SK-N-SH (cell line): Measurements from ENCODE around the gene MEIG1. TPM values are rescaled to one million over a fixed set of nuclear protein-coding genes. Genes with fewer than 3 reads are reported as not detected.
A peak's percentile ranks its signal among the peaks of the same experiment; 100 is the strongest.

Experiments
- CTCF ChIA-PET: fragments of 300-600, 350-600 bp; formaldehyde crosslinking; extraction: SDS; loops from one replicate; lab custom pipeline; 2021; lab: Yijun Ruan, JAX
- POLR2A ChIA-PET: fragments of 350-600 bp; sonication (Branson Sonifier 250); formaldehyde crosslinking; extraction: SDS; loops from one replicate; lab custom pipeline; 2020; ENCODE audit warnings: antibody characterized with exemption, inconsistent platforms; lab: Yijun Ruan, JAX
- DNase-seq: peaks from one replicate; pipeline ENCODE4 v3.0.0; 2012
- H2AFZ ChIP-seq: fragments of 200-600 bp; sonication (generic); 2 replicates; pipeline ENCODE4 v1.8.1; 2016; ENCODE audit warnings: antibody characterized with exemption, mild to moderate bottlenecking, low read depth
- H3F3A ChIP-seq: fragments of 200-600 bp; sonication (generic); replicated peaks from 2 replicates; pipeline ENCODE3; 2016; ENCODE audit warnings: antibody characterized with exemption, mild to moderate bottlenecking; ENCODE audit not compliant: insufficient read depth
- H3K27ac ChIP-seq, 2 experiments: fragments of 200-500 bp in 1 of 2; fragments of 200-600 bp in 1 of 2; sonication (Bioruptor generic) in 1 of 2; sonication (generic), shearing (Covaris generic) in 1 of 2; 2 replicates each; pipeline versions ENCODE4 v1.5.1 to v1.6.1; 2014 to 2016; ENCODE audit warnings: low read depth in 2 of 2, inconsistent platforms in 1 of 2, low read length in 1 of 2, mild to moderate bottlenecking in 1 of 2, mixed read lengths in 1 of 2
- H3K27me3 ChIP-seq: fragments of 200-600 bp; sonication (generic), shearing (Covaris generic); 2 replicates; pipeline ENCODE4 v1.6.1; 2016; ENCODE audit warnings: mixed run types; ENCODE audit not compliant: insufficient read depth
- H3K36me3 ChIP-seq, 2 experiments: fragments of 200-500 bp in 1 of 2; fragments of 200-600 bp in 1 of 2; sonication (Bioruptor generic) in 1 of 2; sonication (generic) in 1 of 2; replicated peaks in 1 of 2; 2 replicates each; pipeline versions ENCODE3 to v1.5.1; 2014 to 2016; ENCODE audit warnings: low read length in 1 of 2, mild to moderate bottlenecking in 1 of 2; ENCODE audit not compliant: insufficient read depth in 2 of 2, control insufficient read depth in 1 of 2
- H3K4me1 ChIP-seq, 2 experiments: fragments of 200-500 bp in 1 of 2; fragments of 200-600 bp in 1 of 2; sonication (Bioruptor generic) in 1 of 2; sonication (generic), shearing (Covaris generic) in 1 of 2; 2 replicates each; pipeline versions ENCODE4 v1.5.1 to v1.6.1; 2014 to 2016; ENCODE audit warnings: low read depth in 1 of 2, low read length in 1 of 2, mixed run types in 1 of 2; ENCODE audit not compliant: insufficient read depth in 2 of 2, control insufficient read depth in 1 of 2
- H3K4me2 ChIP-seq: fragments of 200-600 bp; sonication (generic), shearing (Covaris generic); 2 replicates; pipeline ENCODE4 v1.6.1; 2017; ENCODE audit warnings: mixed run types
- H3K4me3 ChIP-seq, 2 experiments: fragments of 200-500 bp in 1 of 2; fragments of 200-600 bp in 1 of 2; sonication (Bioruptor generic) in 1 of 2; sonication (generic), shearing (Covaris generic) in 1 of 2; 2 replicates each; pipeline versions ENCODE4 v1.5.1 to v1.8.1; 2014 to 2016; ENCODE audit warnings: low read depth in 2 of 2, inconsistent platforms in 1 of 2, low read length in 1 of 2, mild to moderate bottlenecking in 1 of 2, mixed read lengths in 1 of 2, moderate library complexity in 1 of 2
- H3K79me2 ChIP-seq: fragments of 200-600 bp; sonication (generic); 2 replicates; pipeline ENCODE4 v1.8.1; 2017; ENCODE audit warnings: mild to moderate bottlenecking; ENCODE audit not compliant: insufficient read depth
- H3K9ac ChIP-seq: fragments of 200-600 bp; sonication (generic); 2 replicates; pipeline ENCODE4 v1.6.1; 2017; ENCODE audit warnings: mixed run types
- H3K9me2 ChIP-seq: fragments of 200-600 bp; sonication (generic); 2 replicates; pipeline ENCODE4 v1.6.1; 2017; ENCODE audit warnings: mixed run types
- H3K9me3 ChIP-seq: fragments of 200-600 bp; sonication (generic); 2 replicates; pipeline ENCODE4 v1.6.1; 2017; ENCODE audit warnings: mixed run types, mild to moderate bottlenecking, moderate library complexity
- H4K20me1 ChIP-seq: fragments of 200-600 bp; sonication (generic); 2 replicates; pipeline ENCODE4 v1.6.1; 2017; ENCODE audit warnings: mild to moderate bottlenecking, mixed run types; ENCODE audit not compliant: insufficient read depth
- CHD2 ChIP-seq: fragments of 150-350 bp; IDR thresholded peaks from 2 replicates; pipeline ENCODE4 v1.6.1; 2018; ENCODE audit warnings: low read length; ENCODE audit not compliant: partially characterized antibody
- CTCF ChIP-seq: fragments of 200-600 bp; sonication (generic); IDR thresholded peaks from 2 replicates; pipeline ENCODE4 v1.6.1; 2017; ENCODE audit warnings: antibody characterized with exemption, mild to moderate bottlenecking, moderate library complexity
- ELF1 ChIP-seq: IDR thresholded peaks from 2 replicates; pipeline ENCODE4 v1.4.0; 2012
- EP300 ChIP-seq, 2 experiments: IDR thresholded peaks; 2 replicates each; pipeline versions ENCODE4 v1.4.0 to v1.6.1; 2012; ENCODE audit warnings: borderline replicate concordance in 1 of 2, low read depth in 1 of 2, low read length in 1 of 2
- FOSL2 ChIP-seq: IDR thresholded peaks from 2 replicates; pipeline ENCODE4 v1.4.0; 2012; ENCODE audit warnings: low read depth, mild to moderate bottlenecking, moderate library complexity, borderline replicate concordance
- FOXJ3 ChIP-seq: sonication (generic); formaldehyde crosslinking; IDR thresholded peaks from 2 replicates; pipeline ENCODE4 v1.5.1; 2020; ENCODE audit warnings: mild to moderate bottlenecking, missing genetic modification reagents
- FOXM1 ChIP-seq: IDR thresholded peaks from 2 replicates; pipeline ENCODE4 v1.4.0; 2012; ENCODE audit warnings: low read depth, mild to moderate bottlenecking
- GATA2 ChIP-seq: sonication (generic); formaldehyde crosslinking; IDR thresholded peaks from 2 replicates; pipeline ENCODE4 v1.5.0; 2020; ENCODE audit warnings: mild to moderate bottlenecking, missing genetic modification reagents
- JUND ChIP-seq: IDR thresholded peaks from 2 replicates; pipeline ENCODE4 v1.4.0; 2012
- MAX ChIP-seq: IDR thresholded peaks from 2 replicates; pipeline ENCODE4 v1.4.0; 2012; ENCODE audit warnings: low read depth
- MEF2A ChIP-seq: IDR thresholded peaks from 2 replicates; pipeline ENCODE4 v1.4.0; 2012; ENCODE audit warnings: low read depth, borderline replicate concordance
- NFIC ChIP-seq: IDR thresholded peaks from 2 replicates; pipeline ENCODE4 v1.4.0; 2012; ENCODE audit warnings: borderline replicate concordance
- NRF1 ChIP-seq: IDR thresholded peaks from 2 replicates; pipeline ENCODE4 v1.6.1; 2012; ENCODE audit warnings: low read depth, mild to moderate bottlenecking, low read length
- TCF12 ChIP-seq: IDR thresholded peaks from 2 replicates; pipeline ENCODE4 v1.4.0; 2012
- TEAD4 ChIP-seq: IDR thresholded peaks from 2 replicates; pipeline ENCODE4 v1.4.0; 2012; ENCODE audit warnings: mild to moderate bottlenecking, borderline replicate concordance; ENCODE audit not compliant: insufficient read depth
- USF2 ChIP-seq: fragments of 150-350 bp; IDR thresholded peaks from 2 replicates; pipeline ENCODE4 v1.6.1; 2017; ENCODE audit warnings: antibody characterized with exemption, low read length, low read depth, borderline replicate concordance
- YY1 ChIP-seq: IDR thresholded peaks from 2 replicates; pipeline ENCODE4 v1.4.0; 2012; ENCODE audit warnings: low read depth, mild to moderate bottlenecking
- WGBS: methylation state at CpG from one replicate; pipeline ENCODE4 v1.1.6; 2017; ENCODE audit warnings: low lambda C conversion rate; 5-methylcytosine and 5-hydroxymethylcytosine counted together
- polyA plus RNA-seq, 3 experiments: library from polyadenylated mRNA; depleted of rRNA; stranded (reverse); fragments of >200 nt; gene quantifications; 2 replicates each; pipeline ENCODE4 v1.2.3, GENCODE V29; 2012
- TF ChIP-seq, protein P1 (sequence below): IDR thresholded peaks from 2 replicates; pipeline ENCODE4 v1.4.0; 2012; ENCODE audit warnings: low read depth, borderline replicate concordance
- TF ChIP-seq, protein P2 (sequence below): fragments of 150-350 bp; IDR thresholded peaks from 2 replicates; pipeline ENCODE4 v1.6.1; 2016; ENCODE audit warnings: mild to moderate bottlenecking, low read depth, low read length
- TF ChIP-seq, protein P3 (sequence below): IDR thresholded peaks from 2 replicates; pipeline ENCODE4 v1.6.1; 2012; ENCODE audit warnings: mild to moderate bottlenecking, low read depth, low read length, moderate library complexity

The MEIG1 gene
- polyA plus RNA-seq, 1 of the 3 experiments (the other 2 are of a cell fraction), result 0.43 TPM

- WGBS, result 48% methylated on average over 12 of the region's 12 CpGs
- TF ChIP-seq GATA2, result 0 out of 2 replicates have a peak, but pooled peaks have one; percentile 25
- TF ChIP-seq FOXM1, result no peak
- Histone ChIP-seq H3K9ac (peak overlapping the region; percentile 96; the same call in 1 of the 2 replicates), H3F3A (peaks cover 28% of the 10 kb centered on the region), H3K27me3 (no peaks in the 10 kb centered on the region), H3K4me3 (peak overlapping the region; percentile 62 to 82), H2AFZ (peak overlapping the region; percentile 92), H3K4me1 (peaks cover 3 to 7% of the 10 kb centered on the region in 2 experiments; a peak in 2 of 4 replicates), H3K4me2 (peak overlapping the region; percentile 87), H4K20me1 (no peaks in the 10 kb centered on the region), H3K79me2 (peaks cover 3% of the 10 kb centered on the region; the same call in 1 of the 2 replicates), H3K9me2 (no peaks in the 10 kb centered on the region), H3K36me3 (no peaks in the 10 kb centered on the region), H3K9me3 (no peaks in the 10 kb centered on the region), H3K27ac (peak overlapping the region; percentile 96 to 98)
- ChIA-PET POLR2A (interaction anchor here (0.6 to 2.8 kb wide), 6 partner anchors 81 to 203 kb away, joined by 3 to 17 read pairs (median 4); partner anchors contain the start of genes CDNF, HSPA14, MSANTD7 and SUV39H2), CTCF (interaction anchor here (1.5 kb wide), 1 partner anchor 13 kb away, joined by 7 read pairs; no protein-coding TSS in a partner anchor)
- DNase-seq, result no peak
Measured at GRCh38 chr10:14958872-14959220, 342 bp upstream of the MEIG1 start.

DNA sequence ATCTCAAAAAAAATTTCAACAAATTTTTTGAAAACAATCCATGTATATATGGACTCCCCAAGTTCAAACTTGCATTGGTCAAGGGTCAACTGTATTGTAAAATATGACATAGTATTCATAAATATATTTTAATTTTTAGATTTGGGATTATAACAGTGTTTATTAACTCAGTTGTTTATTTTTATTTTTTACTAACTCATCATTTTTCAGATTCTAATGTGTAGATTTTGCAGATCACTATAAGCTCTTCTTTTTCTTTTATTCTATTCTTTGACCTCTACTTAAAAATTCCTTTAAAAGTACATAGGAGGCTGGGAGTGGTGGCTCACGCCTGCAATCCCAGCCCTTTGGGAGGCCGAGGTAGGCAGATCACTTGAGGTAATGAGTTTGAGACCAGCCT is 8.7 kb downstream of the MEIG1 start:
- CTCF ChIA-PET, result no interaction called here
- H3K4me2 ChIP-seq, result no peak overlapping the region
- no peaks in the 10 kb centered on the region for H3K36me3 ChIP-seq
- no peak overlapping the region for H3K27ac ChIP-seq
- no peaks in the 10 kb centered on the region for H3K9me3 ChIP-seq
- no peak for DNase-seq
- H3K4me3 ChIP-seq, result no peak overlapping the region
- H4K20me1 ChIP-seq, result no peaks in the 10 kb centered on the region
- H3K4me1 ChIP-seq, result no peaks in the 10 kb centered on the region
- no peaks in the 10 kb centered on the region for H3K27me3 ChIP-seq
- no peaks in the 10 kb centered on the region for H3K79me2 ChIP-seq
- H2AFZ ChIP-seq, result no peak overlapping the region
- no peaks in the 10 kb centered on the region for H3K9me2 ChIP-seq
- TF ChIP-seq EP300 (IDR thresholded peaks at IDR 0.05; ENCODE audit: borderline replicate concordance in 1 of 2, low read depth in 1 of 2, low read length in 1 of 2), result no peak
- TF ChIP-seq CTCF, result no peak
- no peak for TF ChIP-seq MAX
- no peak for TF ChIP-seq FOXJ3 (CRISPR knock-in tag)
- no peak for TF ChIP-seq NFIC
- TF ChIP-seq, protein P1, sequence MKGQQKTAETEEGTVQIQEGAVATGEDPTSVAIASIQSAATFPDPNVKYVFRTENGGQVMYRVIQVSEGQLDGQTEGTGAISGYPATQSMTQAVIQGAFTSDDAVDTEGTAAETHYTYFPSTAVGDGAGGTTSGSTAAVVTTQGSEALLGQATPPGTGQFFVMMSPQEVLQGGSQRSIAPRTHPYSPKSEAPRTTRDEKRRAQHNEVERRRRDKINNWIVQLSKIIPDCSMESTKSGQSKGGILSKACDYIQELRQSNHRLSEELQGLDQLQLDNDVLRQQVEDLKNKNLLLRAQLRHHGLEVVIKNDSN, result no peak
- no peak for TF ChIP-seq USF2
- TF ChIP-seq, protein P2, sequence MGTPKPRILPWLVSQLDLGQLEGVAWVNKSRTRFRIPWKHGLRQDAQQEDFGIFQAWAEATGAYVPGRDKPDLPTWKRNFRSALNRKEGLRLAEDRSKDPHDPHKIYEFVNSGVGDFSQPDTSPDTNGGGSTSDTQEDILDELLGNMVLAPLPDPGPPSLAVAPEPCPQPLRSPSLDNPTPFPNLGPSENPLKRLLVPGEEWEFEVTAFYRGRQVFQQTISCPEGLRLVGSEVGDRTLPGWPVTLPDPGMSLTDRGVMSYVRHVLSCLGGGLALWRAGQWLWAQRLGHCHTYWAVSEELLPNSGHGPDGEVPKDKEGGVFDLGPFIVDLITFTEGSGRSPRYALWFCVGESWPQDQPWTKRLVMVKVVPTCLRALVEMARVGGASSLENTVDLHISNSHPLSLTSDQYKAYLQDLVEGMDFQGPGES, result no peak
- TF ChIP-seq, protein P3, sequence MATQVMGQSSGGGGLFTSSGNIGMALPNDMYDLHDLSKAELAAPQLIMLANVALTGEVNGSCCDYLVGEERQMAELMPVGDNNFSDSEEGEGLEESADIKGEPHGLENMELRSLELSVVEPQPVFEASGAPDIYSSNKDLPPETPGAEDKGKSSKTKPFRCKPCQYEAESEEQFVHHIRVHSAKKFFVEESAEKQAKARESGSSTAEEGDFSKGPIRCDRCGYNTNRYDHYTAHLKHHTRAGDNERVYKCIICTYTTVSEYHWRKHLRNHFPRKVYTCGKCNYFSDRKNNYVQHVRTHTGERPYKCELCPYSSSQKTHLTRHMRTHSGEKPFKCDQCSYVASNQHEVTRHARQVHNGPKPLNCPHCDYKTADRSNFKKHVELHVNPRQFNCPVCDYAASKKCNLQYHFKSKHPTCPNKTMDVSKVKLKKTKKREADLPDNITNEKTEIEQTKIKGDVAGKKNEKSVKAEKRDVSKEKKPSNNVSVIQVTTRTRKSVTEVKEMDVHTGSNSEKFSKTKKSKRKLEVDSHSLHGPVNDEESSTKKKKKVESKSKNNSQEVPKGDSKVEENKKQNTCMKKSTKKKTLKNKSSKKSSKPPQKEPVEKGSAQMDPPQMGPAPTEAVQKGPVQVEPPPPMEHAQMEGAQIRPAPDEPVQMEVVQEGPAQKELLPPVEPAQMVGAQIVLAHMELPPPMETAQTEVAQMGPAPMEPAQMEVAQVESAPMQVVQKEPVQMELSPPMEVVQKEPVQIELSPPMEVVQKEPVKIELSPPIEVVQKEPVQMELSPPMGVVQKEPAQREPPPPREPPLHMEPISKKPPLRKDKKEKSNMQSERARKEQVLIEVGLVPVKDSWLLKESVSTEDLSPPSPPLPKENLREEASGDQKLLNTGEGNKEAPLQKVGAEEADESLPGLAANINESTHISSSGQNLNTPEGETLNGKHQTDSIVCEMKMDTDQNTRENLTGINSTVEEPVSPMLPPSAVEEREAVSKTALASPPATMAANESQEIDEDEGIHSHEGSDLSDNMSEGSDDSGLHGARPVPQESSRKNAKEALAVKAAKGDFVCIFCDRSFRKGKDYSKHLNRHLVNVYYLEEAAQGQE, result no peak
- TF ChIP-seq FOSL2, result no peak
- TF ChIP-seq GATA2, result no peak
- no peak for TF ChIP-seq TCF12
- no peak for TF ChIP-seq JUND
- TF ChIP-seq YY1, result no peak
- no peak for TF ChIP-seq TEAD4
- TF ChIP-seq FOXM1, result no peak
- TF ChIP-seq ELF1, result no peak
- TF ChIP-seq MEF2A, result no peak
- TF ChIP-seq CHD2, result no peak
- TF ChIP-seq NRF1, result no peak
- 63% methylated on average over 2 of the region's 2 CpGs for WGBS
- H3F3A ChIP-seq, result no peaks in the 10 kb centered on the region
- H3K9ac ChIP-seq, result no peak overlapping the region
- POLR2A ChIA-PET, result no interaction called here
